Measurements from ENCODE around the gene NDUFAF8. TPM values are rescaled to one million over a fixed set of nuclear protein-coding genes. Genes with fewer than 3 reads are reported as not detected.

Gene NDUFAF8
- total and polyA plus RNA-seq, 10 of the 15 experiments (the other 5 are each of a cell fraction or from before 2014, with no cell fraction given): 22.0 to 307 (median 106) TPM

DNA sequence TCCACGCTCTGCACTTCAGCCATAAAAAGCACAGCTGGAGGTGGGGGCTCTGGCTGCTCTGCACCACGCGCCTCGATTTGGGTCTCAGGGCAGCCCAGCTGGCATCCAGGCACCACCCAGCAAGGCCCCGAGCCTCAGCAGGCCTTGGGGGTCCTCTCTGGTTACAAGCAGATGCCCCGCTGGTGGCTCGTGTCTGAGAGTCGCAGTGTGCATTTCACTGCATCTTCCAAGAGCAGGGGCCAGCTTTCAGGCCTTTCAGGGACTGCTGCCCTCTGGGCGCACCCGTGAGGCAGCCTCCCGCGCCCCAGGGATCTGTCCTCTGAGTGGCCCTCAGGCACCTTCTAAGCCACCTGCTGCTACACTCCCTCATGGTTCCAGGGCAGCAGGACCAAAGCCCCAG, 25.5 kb downstream of the NDUFAF8 start:
- in situ Hi-C loops (cut with MboI): no loop called here
- FAIRE-seq (no peak), ATAC-seq (no peak), DNase-seq (ENCODE audit: low read depth, low spot score) (no peak)
- no peak overlapping the region for H3K4me3 ChIP-seq
- ChIA-PET CTCF (no interaction called here), RAD21 (ENCODE audit: unreplicated experiment) (no interaction called here), SMC1A (ENCODE audit: uncharacterized antibody, unreplicated experiment) (no interaction called here), POLR2A (no interaction called here)
- no peak overlapping the region for H3K27ac ChIP-seq (ENCODE audit: control insufficient read depth, insufficient read depth)
- H3K4me2 ChIP-seq (ENCODE audit: control insufficient read depth, insufficient read depth): no peak overlapping the region
- H3K36me3 ChIP-seq (ENCODE audit: control insufficient read depth in 2 of 2, insufficient read depth in 2 of 2, low read length in 1 of 2): peaks cover 12 to 16% of the 10 kb centered on the region in 2 experiments
- no peak overlapping the region for H3K9ac ChIP-seq (ENCODE audit: control insufficient read depth, insufficient read depth, low read length)
- TF ChIP-seq ETV6 (conservative IDR thresholded peaks at IDR 0.05 in 1 of 2, IDR thresholded peaks at IDR 0.05 in 1 of 2; ENCODE audit: borderline replicate concordance in 1 of 2, low read depth in 1 of 2) (no peak), PAX5 (IDR thresholded peaks at IDR 0.05; ENCODE audit: borderline replicate concordance, low read depth, low read length) (no peak)
- TF ChIP-seq, protein P1, sequence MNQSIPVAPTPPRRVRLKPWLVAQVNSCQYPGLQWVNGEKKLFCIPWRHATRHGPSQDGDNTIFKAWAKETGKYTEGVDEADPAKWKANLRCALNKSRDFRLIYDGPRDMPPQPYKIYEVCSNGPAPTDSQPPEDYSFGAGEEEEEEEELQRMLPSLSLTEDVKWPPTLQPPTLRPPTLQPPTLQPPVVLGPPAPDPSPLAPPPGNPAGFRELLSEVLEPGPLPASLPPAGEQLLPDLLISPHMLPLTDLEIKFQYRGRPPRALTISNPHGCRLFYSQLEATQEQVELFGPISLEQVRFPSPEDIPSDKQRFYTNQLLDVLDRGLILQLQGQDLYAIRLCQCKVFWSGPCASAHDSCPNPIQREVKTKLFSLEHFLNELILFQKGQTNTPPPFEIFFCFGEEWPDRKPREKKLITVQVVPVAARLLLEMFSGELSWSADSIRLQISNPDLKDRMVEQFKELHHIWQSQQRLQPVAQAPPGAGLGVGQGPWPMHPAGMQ (IDR thresholded peaks at IDR 0.05; ENCODE audit: borderline replicate concordance): no peak
- TF ChIP-seq, protein P2, sequence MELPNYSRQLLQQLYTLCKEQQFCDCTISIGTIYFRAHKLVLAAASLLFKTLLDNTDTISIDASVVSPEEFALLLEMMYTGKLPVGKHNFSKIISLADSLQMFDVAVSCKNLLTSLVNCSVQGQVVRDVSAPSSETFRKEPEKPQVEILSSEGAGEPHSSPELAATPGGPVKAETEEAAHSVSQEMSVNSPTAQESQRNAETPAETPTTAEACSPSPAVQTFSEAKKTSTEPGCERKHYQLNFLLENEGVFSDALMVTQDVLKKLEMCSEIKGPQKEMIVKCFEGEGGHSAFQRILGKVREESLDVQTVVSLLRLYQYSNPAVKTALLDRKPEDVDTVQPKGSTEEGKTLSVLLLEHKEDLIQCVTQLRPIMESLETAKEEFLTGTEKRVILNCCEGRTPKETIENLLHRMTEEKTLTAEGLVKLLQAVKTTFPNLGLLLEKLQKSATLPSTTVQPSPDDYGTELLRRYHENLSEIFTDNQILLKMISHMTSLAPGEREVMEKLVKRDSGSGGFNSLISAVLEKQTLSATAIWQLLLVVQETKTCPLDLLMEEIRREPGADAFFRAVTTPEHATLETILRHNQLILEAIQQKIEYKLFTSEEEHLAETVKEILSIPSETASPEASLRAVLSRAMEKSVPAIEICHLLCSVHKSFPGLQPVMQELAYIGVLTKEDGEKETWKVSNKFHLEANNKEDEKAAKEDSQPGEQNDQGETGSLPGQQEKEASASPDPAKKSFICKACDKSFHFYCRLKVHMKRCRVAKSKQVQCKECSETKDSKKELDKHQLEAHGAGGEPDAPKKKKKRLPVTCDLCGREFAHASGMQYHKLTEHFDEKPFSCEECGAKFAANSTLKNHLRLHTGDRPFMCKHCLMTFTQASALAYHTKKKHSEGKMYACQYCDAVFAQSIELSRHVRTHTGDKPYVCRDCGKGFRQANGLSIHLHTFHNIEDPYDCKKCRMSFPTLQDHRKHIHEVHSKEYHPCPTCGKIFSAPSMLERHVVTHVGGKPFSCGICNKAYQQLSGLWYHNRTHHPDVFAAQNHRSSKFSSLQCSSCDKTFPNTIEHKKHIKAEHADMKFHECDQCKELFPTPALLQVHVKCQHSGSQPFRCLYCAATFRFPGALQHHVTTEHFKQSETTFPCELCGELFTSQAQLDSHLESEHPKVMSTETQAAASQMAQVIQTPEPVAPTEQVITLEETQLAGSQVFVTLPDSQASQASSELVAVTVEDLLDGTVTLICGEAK (IDR thresholded peaks at IDR 0.05; ENCODE audit: borderline replicate concordance): no peak
- 88% methylated on average over 12 of the region's 12 CpGs for WGBS (ENCODE audit: insufficient coverage, insufficient replicate concordance, low lambda C conversion rate, missing lambda C conversion rate)
- H3K4me1 ChIP-seq (ENCODE audit: control insufficient read depth, insufficient read depth, low read length): no peaks in the 10 kb centered on the region
- no peaks in the 10 kb centered on the region for H4K20me1 ChIP-seq (ENCODE audit: control insufficient read depth, insufficient read depth)
- BruUV-seq (replicated peaks): no TSS peak
- intact Hi-C loops (cut with micrococcal nuclease; ENCODE audit: unreplicated experiment): no loop called here
- no peaks in the 10 kb centered on the region for H3K9me3 ChIP-seq (replicated peaks; ENCODE audit: control insufficient read depth, insufficient read depth, low read length)
- H2AFZ ChIP-seq (ENCODE audit: control insufficient read depth, low read depth, low read length): no peak overlapping the region
- no peaks in the 10 kb centered on the region for H3K79me2 ChIP-seq (ENCODE audit: control insufficient read depth, insufficient read depth, low read length)
- H3K27me3 ChIP-seq (replicated peaks in 1 of 2; ENCODE audit: control insufficient read depth in 2 of 2, insufficient read depth in 2 of 2, low read length in 1 of 2): no peaks in the 10 kb centered on the region

Measured in GM12878 (cell line).